ENCODE measurements around the gene SLC39A11. TPM values are rescaled to one million over a fixed set of nuclear protein-coding genes. Genes with fewer than 3 reads are reported as not detected.

The SLC39A11 gene
- total RNA-seq, 2 experiments from 2014 or later: 25.6 to 51.5 TPM

DNA sequence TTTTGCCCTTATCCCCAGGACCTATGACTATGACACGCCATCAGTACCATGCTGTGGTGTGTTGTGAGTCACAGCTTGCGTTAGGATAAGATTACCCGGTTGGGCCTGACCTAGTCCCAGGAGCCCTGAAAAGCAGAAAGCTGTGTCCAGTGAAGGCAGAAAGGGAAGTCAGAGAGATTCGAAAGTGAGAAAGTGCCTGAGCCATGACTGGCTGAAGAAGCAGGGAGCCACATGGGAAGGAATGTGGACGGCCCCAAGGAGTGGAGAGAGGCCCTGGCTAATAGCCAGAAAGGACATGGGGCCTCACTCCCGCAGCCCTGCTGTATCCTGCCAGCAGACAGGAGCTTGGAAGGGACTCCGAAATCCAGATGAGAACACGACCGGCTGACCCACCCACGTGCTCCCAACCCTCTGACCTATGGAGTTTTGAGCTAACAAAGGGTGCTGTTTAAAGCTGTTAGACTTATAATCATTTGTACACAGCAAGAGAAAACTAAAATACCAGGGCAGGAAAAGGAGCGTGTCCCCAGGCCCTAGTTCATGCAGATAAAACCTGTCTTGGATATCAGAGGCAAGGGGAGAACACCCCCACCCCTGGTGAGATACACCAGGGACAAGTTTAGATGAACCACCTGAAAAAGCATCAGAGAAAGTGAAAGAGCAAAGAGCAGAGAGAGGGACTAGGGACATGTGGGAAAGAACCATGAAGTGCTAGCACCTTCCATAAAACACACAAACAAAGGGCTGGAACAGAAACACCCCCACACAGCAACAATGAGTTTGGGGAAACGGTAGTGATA lies 115.3 kb downstream of the SLC39A11 start:
- Histone ChIP-seq H3K4me1 (ENCODE audit: insufficient read depth, low read length, poor library complexity, severe bottlenecking) (peaks cover 1% of the 10 kb centered on the region), H3K4me3 (ENCODE audit: low read depth, low read length, poor library complexity, severe bottlenecking) (no peak overlapping the region), H3K27ac (ENCODE audit: low read depth, low read length, poor library complexity, severe bottlenecking) (no peak overlapping the region), H3K79me2 (ENCODE audit: insufficient read depth, low read depth, low read length) (no peaks in the 10 kb centered on the region), H2AFZ (ENCODE audit: low read length) (no peak overlapping the region), H3K9me3 (ENCODE audit: low read length) (no peaks in the 10 kb centered on the region), H3K4me2 (ENCODE audit: low read length) (no peak overlapping the region), H4K20me1 (ENCODE audit: insufficient read depth, low read length) (no peaks in the 10 kb centered on the region), H3K36me3 (ENCODE audit: insufficient read depth, low read length) (no peaks in the 10 kb centered on the region), H3K9me2 (ENCODE audit: insufficient read depth, low read length) (no peaks in the 10 kb centered on the region)
- ChIA-PET CTCF (ENCODE audit: unreplicated experiment) (no interaction called here), POLR2A (no interaction called here)
- intact Hi-C loops (cut with micrococcal nuclease; ENCODE audit: unreplicated experiment): no loop called here
- BruUV-seq (replicated peaks): no TSS peak
- DNase-seq (ENCODE audit: low spot score): no peak
- TF ChIP-seq, protein P1, sequence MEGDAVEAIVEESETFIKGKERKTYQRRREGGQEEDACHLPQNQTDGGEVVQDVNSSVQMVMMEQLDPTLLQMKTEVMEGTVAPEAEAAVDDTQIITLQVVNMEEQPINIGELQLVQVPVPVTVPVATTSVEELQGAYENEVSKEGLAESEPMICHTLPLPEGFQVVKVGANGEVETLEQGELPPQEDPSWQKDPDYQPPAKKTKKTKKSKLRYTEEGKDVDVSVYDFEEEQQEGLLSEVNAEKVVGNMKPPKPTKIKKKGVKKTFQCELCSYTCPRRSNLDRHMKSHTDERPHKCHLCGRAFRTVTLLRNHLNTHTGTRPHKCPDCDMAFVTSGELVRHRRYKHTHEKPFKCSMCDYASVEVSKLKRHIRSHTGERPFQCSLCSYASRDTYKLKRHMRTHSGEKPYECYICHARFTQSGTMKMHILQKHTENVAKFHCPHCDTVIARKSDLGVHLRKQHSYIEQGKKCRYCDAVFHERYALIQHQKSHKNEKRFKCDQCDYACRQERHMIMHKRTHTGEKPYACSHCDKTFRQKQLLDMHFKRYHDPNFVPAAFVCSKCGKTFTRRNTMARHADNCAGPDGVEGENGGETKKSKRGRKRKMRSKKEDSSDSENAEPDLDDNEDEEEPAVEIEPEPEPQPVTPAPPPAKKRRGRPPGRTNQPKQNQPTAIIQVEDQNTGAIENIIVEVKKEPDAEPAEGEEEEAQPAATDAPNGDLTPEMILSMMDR (conservative IDR thresholded peaks at IDR 0.05; ENCODE audit: low read length): no peak
- no peak for TF ChIP-seq EZH2phosphoT487 (IDR thresholded peaks at IDR 0.05; ENCODE audit: borderline replicate concordance, low read depth, low read length)

- Histone ChIP-seq H3K4me3 (ENCODE audit: low read depth, low read length, poor library complexity, severe bottlenecking) (no peak overlapping the region), H3K79me2 (ENCODE audit: insufficient read depth, low read depth, low read length) (no peaks in the 10 kb centered on the region), H4K20me1 (ENCODE audit: insufficient read depth, low read length) (no peaks in the 10 kb centered on the region), H3K9me3 (ENCODE audit: low read length) (no peaks in the 10 kb centered on the region), H3K4me2 (ENCODE audit: low read length) (no peak overlapping the region), H2AFZ (ENCODE audit: low read length) (no peak overlapping the region), H3K4me1 (ENCODE audit: insufficient read depth, low read length, poor library complexity, severe bottlenecking) (peaks cover 18% of the 10 kb centered on the region), H3K9me2 (ENCODE audit: insufficient read depth, low read length) (no peaks in the 10 kb centered on the region), H3K27ac (ENCODE audit: low read depth, low read length, poor library complexity, severe bottlenecking) (no peak overlapping the region), H3K36me3 (ENCODE audit: insufficient read depth, low read length) (no peaks in the 10 kb centered on the region)
- ChIA-PET CTCF (ENCODE audit: unreplicated experiment) (no interaction called here), POLR2A (no interaction called here)
- BruUV-seq (replicated peaks): no TSS peak
- TF ChIP-seq, protein P1 (conservative IDR thresholded peaks at IDR 0.05; ENCODE audit: low read length): no peak
- no peak for TF ChIP-seq EZH2phosphoT487 (IDR thresholded peaks at IDR 0.05; ENCODE audit: borderline replicate concordance, low read depth, low read length)
- DNase-seq (ENCODE audit: low spot score): no peak
- intact Hi-C loops (cut with micrococcal nuclease; ENCODE audit: unreplicated experiment): no loop called here
Observed at GRCh38 chr17:72975509-72975908, 117.0 kb downstream of the SLC39A11 start.

- intact Hi-C loops (cut with micrococcal nuclease; ENCODE audit: unreplicated experiment): no loop called here
- peaks cover 23% of the 10 kb centered on the region for H3K4me1 ChIP-seq (ENCODE audit: insufficient read depth, low read length, poor library complexity, severe bottlenecking)
Observed at GRCh38 chr17:72974605-72975232, 117.8 kb downstream of the SLC39A11 start.

More at GRCh38 chr17:72974605-72975232, 117.8 kb downstream of the SLC39A11 start:
- no peak for DNase-seq (ENCODE audit: low spot score)
- no peaks in the 10 kb centered on the region for H3K9me3 ChIP-seq (ENCODE audit: low read length)
- POLR2A ChIA-PET: interaction anchor here (0.6 to 1.1 kb wide), 6 partner anchors 18 to 236 kb away, joined by 3 to 5 read pairs (median 4); no protein-coding TSS in a partner anchor
- no peaks in the 10 kb centered on the region for H4K20me1 ChIP-seq (ENCODE audit: insufficient read depth, low read length)
- H3K27ac ChIP-seq (ENCODE audit: low read depth, low read length, poor library complexity, severe bottlenecking): no peak overlapping the region
- H2AFZ ChIP-seq (ENCODE audit: low read length): no peak overlapping the region
- no peak overlapping the region for H3K4me2 ChIP-seq (ENCODE audit: low read length)
- CTCF ChIA-PET (ENCODE audit: unreplicated experiment): interaction anchor here (1.1 kb wide), 1 partner anchor 11 kb away, joined by 9 read pairs; no protein-coding TSS in a partner anchor
- H3K9me2 ChIP-seq (ENCODE audit: insufficient read depth, low read length): no peaks in the 10 kb centered on the region
- no peaks in the 10 kb centered on the region for H3K36me3 ChIP-seq (ENCODE audit: insufficient read depth, low read length)
- BruUV-seq (replicated peaks): no TSS peak
- H3K79me2 ChIP-seq (ENCODE audit: insufficient read depth, low read depth, low read length): no peaks in the 10 kb centered on the region
- TF ChIP-seq, protein P1 (conservative IDR thresholded peaks at IDR 0.05; ENCODE audit: low read length): no peak
- TF ChIP-seq EZH2phosphoT487 (IDR thresholded peaks at IDR 0.05; ENCODE audit: borderline replicate concordance, low read depth, low read length): no peak
- no peak overlapping the region for H3K4me3 ChIP-seq (ENCODE audit: low read depth, low read length, poor library complexity, severe bottlenecking)

Measured in OCI-LY7 (cell line).